K562 (cell line): ENCODE measurements around the gene KRT34.

ENCODE experiments used
- IFI16 ChIP-seq: fragments of 250-450 bp; sonication (Bioruptor Pico); IDR thresholded peaks from 2 replicates; pipeline ENCODE4 v2.1.2; 2022; ENCODE audit warnings: mild to moderate bottlenecking, inconsistent platforms
- IRF2 ChIP-seq: sonication (generic); formaldehyde crosslinking; IDR thresholded peaks from 2 replicates; pipeline ENCODE4 v1.8.1; 2022; ENCODE audit warnings: mild to moderate bottlenecking, missing genetic modification reagents
- JUND ChIP-seq, 2 experiments: IDR thresholded peaks; 2 replicates in 1 of 2; 3 replicates in 1 of 2; pipeline ENCODE4 v1.6.1; 2011; ENCODE audit warnings: borderline replicate concordance in 2 of 2, low read depth in 2 of 2, low read length in 2 of 2, improper control_type of control experiment in 1 of 2, missing biosample characterization in 1 of 2, missing genetic modification characterization in 1 of 2, missing genetic modification reagents in 1 of 2
- L3MBTL2 ChIP-seq: fragments of 450-650 bp; IDR thresholded peaks from 2 replicates; pipeline ENCODE4 v1.6.1; 2016; ENCODE audit warnings: mild to moderate bottlenecking, moderate library complexity
- NBN ChIP-seq: fragments of 450-650 bp; IDR thresholded peaks from 2 replicates; pipeline ENCODE4 v1.6.1; 2016; ENCODE audit warnings: low read depth, mild to moderate bottlenecking
- POLR2A ChIP-seq: fragments of 450-650 bp; conservative IDR thresholded peaks from 2 replicates; pipeline ENCODE4 v1.6.1; 2016
- RB1 ChIP-seq: fragments of 450-650 bp; IDR thresholded peaks from 2 replicates; pipeline ENCODE4 v1.6.1; 2017; ENCODE audit warnings: low read depth, mild to moderate bottlenecking
- RCOR1 ChIP-seq, 2 experiments: IDR thresholded peaks; 2 replicates each; pipeline ENCODE4 v1.6.1; 2012; ENCODE audit warnings: low read depth in 2 of 2, low read length in 2 of 2, borderline replicate concordance in 1 of 2, improper control_type of control experiment in 1 of 2
- SOX6 ChIP-seq: fragments of 450-650 bp; IDR thresholded peaks from 2 replicates; pipeline ENCODE4 v1.6.1; 2014; ENCODE audit warnings: mild to moderate bottlenecking
- SP1 ChIP-seq: sonication (generic); formaldehyde crosslinking; IDR thresholded peaks from 2 replicates; pipeline ENCODE4 v1.8.1; 2022; ENCODE audit warnings: mild to moderate bottlenecking, missing genetic modification reagents
- ZNF224 ChIP-seq: sonication (generic); formaldehyde crosslinking; IDR thresholded peaks from 2 replicates; pipeline ENCODE4 v1.8.0; 2022; ENCODE audit warnings: mild to moderate bottlenecking, missing genetic modification reagents
- TF ChIP-seq, protein P1 (sequence below): fragments of 450-650 bp; IDR thresholded peaks from 2 replicates; pipeline ENCODE4 v1.6.1; 2017; ENCODE audit warnings: antibody characterized with exemption, mild to moderate bottlenecking
- TF ChIP-seq, protein P2 (sequence below): fragments of 250-450 bp; sonication (Bioruptor Pico); IDR thresholded peaks from 2 replicates; pipeline ENCODE4 v1.5.0; 2021

DNA sequence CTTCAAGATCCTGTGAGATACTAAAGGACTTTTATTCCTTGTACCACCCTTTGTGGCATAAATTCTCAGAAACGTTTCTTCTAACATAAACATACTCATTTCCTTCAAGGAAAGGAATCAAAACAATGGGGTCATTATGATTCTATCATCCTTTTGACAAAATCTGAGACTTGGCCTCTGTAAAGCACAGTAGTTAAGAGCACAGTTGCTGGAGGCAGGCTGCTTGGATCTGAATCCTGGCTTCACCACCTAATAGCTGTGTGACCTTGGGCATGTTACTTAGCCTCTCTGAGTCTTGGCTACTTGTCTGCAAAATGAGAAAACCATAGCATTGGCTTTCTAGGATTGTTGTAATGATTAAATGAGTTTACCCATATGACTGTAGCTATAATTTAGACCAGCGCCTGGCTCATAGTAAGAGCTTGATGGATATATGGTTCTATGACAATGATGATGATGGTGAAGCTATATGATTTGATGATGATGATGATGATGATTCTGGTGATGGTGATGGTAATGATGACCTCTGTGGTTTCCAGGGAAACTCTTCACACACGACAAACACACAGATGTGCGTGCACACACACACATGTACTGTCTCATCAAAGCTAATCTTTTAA, 21.4 kb upstream of the KRT34 start:
- no peak for TF ChIP-seq JUND (IDR thresholded peaks at IDR 0.05; ENCODE audit: borderline replicate concordance, low read depth, low read length)
- TF ChIP-seq JUND (tag; IDR thresholded peaks at IDR 0.05; ENCODE audit: borderline replicate concordance, low read depth, low read length) = no peak
- no peak for TF ChIP-seq RB1
- TF ChIP-seq NBN = no peak
- TF ChIP-seq ZNF224 (CRISPR knock-in tag) = no peak
- no peak for TF ChIP-seq SP1
- no peak for TF ChIP-seq SOX6
- TF ChIP-seq, protein P1, sequence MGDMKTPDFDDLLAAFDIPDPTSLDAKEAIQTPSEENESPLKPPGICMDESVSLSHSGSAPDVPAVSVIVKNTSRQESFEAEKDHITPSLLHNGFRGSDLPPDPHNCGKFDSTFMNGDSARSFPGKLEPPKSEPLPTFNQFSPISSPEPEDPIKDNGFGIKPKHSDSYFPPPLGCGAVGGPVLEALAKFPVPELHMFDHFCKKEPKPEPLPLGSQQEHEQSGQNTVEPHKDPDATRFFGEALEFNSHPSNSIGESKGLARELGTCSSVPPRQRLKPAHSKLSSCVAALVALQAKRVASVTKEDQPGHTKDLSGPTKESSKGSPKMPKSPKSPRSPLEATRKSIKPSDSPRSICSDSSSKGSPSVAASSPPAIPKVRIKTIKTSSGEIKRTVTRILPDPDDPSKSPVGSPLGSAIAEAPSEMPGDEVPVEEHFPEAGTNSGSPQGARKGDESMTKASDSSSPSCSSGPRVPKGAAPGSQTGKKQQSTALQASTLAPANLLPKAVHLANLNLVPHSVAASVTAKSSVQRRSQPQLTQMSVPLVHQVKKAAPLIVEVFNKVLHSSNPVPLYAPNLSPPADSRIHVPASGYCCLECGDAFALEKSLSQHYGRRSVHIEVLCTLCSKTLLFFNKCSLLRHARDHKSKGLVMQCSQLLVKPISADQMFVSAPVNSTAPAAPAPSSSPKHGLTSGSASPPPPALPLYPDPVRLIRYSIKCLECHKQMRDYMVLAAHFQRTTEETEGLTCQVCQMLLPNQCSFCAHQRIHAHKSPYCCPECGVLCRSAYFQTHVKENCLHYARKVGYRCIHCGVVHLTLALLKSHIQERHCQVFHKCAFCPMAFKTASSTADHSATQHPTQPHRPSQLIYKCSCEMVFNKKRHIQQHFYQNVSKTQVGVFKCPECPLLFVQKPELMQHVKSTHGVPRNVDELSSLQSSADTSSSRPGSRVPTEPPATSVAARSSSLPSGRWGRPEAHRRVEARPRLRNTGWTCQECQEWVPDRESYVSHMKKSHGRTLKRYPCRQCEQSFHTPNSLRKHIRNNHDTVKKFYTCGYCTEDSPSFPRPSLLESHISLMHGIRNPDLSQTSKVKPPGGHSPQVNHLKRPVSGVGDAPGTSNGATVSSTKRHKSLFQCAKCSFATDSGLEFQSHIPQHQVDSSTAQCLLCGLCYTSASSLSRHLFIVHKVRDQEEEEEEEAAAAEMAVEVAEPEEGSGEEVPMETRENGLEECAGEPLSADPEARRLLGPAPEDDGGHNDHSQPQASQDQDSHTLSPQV = no peak
- TF ChIP-seq IRF2 (CRISPR knock-in tag) = no peak
- no peak for TF ChIP-seq L3MBTL2
- TF ChIP-seq, protein P2, sequence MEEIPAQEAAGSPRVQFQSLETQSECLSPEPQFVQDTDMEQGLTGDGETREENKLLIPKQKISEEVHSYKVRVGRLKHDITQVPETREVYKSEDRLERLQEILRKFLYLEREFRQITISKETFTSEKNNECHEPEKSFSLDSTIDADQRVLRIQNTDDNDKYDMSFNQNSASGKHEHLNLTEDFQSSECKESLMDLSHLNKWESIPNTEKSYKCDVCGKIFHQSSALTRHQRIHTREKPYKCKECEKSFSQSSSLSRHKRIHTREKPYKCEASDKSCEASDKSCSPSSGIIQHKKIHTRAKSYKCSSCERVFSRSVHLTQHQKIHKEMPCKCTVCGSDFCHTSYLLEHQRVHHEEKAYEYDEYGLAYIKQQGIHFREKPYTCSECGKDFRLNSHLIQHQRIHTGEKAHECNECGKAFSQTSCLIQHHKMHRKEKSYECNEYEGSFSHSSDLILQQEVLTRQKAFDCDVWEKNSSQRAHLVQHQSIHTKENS = no peak
- no peak for TF ChIP-seq IFI16 (CRISPR knock-in tag)
- TF ChIP-seq POLR2A = no peak
- TF ChIP-seq RCOR1 (IDR thresholded peaks at IDR 0.05; ENCODE audit: borderline replicate concordance in 1 of 2, low read depth in 2 of 2, low read length in 2 of 2) = no peak
